NB4 (cell line): ENCODE results near the gene USP36.

Source experiments
- POLR2A ChIP-seq: IDR thresholded peaks from 2 replicates; pipeline ENCODE4 v1.6.1; 2011; ENCODE audit warnings: mild to moderate bottlenecking; ENCODE audit not compliant: insufficient read length; ENCODE audit errors: extremely low read depth
- TF ChIP-seq, protein P1 (sequence below): IDR thresholded peaks from one replicate; pipeline ENCODE4 v1.5.1; 2012; ENCODE audit warnings: low read depth, low read length
- TF ChIP-seq, protein P2 (sequence below): IDR thresholded peaks from 2 replicates; pipeline ENCODE4 v1.6.1; 2011; ENCODE audit warnings: low read depth, low read length

DNA sequence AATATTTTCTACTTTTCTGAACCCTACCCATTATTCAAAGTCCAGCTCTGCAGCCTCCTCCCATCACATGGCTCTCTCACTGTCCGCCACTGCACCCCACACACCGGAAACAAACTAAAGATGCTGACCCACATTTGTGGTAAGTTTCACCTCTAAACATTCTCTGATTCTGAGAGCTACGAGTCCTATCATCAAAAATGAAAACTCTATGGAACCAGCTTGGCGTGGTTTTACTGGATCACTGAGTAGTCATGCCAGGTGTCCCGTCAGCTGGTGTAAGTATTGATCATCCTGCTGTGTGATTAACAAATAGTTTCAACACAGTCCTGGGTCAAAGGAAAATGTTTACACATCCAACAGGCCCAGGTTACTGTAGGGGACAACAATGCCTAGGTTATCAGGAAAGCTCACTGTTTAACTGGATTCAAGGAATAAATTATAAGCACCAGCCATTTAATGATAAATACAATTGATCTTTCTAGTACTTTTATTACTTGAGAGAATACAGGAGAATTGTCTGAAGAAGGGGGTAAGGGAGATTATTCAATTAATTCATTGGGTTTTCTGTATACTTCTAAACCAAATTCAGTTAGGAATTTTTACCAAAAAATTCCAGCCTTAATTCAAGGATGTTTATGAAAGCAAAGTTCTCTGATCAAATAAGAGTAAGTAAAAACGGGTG lies 92.4 kb downstream of the USP36 start:
- TF ChIP-seq, protein P1, sequence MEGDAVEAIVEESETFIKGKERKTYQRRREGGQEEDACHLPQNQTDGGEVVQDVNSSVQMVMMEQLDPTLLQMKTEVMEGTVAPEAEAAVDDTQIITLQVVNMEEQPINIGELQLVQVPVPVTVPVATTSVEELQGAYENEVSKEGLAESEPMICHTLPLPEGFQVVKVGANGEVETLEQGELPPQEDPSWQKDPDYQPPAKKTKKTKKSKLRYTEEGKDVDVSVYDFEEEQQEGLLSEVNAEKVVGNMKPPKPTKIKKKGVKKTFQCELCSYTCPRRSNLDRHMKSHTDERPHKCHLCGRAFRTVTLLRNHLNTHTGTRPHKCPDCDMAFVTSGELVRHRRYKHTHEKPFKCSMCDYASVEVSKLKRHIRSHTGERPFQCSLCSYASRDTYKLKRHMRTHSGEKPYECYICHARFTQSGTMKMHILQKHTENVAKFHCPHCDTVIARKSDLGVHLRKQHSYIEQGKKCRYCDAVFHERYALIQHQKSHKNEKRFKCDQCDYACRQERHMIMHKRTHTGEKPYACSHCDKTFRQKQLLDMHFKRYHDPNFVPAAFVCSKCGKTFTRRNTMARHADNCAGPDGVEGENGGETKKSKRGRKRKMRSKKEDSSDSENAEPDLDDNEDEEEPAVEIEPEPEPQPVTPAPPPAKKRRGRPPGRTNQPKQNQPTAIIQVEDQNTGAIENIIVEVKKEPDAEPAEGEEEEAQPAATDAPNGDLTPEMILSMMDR: no peak
- TF ChIP-seq, protein P2, sequence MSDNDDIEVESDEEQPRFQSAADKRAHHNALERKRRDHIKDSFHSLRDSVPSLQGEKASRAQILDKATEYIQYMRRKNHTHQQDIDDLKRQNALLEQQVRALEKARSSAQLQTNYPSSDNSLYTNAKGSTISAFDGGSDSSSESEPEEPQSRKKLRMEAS: no peak
- no peak for TF ChIP-seq POLR2A
